Thyroid gland (tissue), 4 donors: ENCODE measurements around the gene OMP.

ENCODE experiments used
- POLR2A ChIP-seq, 2 donors: fragments of 450-650 bp; IDR thresholded peaks; one replicate each; pipeline ENCODE4 v1.6.1; 2017; ENCODE audit warnings: antibody characterized with exemption in 2 of 2, mild to moderate bottlenecking in 2 of 2, moderate library complexity in 1 of 2
- TF ChIP-seq, protein P1 (sequence below), 6 experiments: fragments of 200-600 bp in 3 of 6; fragments of 450-650 bp in 3 of 6; sonication (generic) in 3 of 6; IDR thresholded peaks; one replicate each; pipeline ENCODE4 v1.5.1; 2016 to 2019; ENCODE audit warnings: antibody characterized with exemption in 6 of 6, mild to moderate bottlenecking in 2 of 6, inconsistent platforms in 1 of 6, moderate library complexity in 1 of 6

- TF ChIP-seq, protein P1, sequence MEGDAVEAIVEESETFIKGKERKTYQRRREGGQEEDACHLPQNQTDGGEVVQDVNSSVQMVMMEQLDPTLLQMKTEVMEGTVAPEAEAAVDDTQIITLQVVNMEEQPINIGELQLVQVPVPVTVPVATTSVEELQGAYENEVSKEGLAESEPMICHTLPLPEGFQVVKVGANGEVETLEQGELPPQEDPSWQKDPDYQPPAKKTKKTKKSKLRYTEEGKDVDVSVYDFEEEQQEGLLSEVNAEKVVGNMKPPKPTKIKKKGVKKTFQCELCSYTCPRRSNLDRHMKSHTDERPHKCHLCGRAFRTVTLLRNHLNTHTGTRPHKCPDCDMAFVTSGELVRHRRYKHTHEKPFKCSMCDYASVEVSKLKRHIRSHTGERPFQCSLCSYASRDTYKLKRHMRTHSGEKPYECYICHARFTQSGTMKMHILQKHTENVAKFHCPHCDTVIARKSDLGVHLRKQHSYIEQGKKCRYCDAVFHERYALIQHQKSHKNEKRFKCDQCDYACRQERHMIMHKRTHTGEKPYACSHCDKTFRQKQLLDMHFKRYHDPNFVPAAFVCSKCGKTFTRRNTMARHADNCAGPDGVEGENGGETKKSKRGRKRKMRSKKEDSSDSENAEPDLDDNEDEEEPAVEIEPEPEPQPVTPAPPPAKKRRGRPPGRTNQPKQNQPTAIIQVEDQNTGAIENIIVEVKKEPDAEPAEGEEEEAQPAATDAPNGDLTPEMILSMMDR (IDR thresholded peaks at IDR 0.05): no peak
- TF ChIP-seq POLR2A (IDR thresholded peaks at IDR 0.05): no peak
Observed at GRCh38 chr11:77064648-77065217, 37.9 kb upstream of the OMP start.
